ENCODE data around the gene PRKAA1.
A peak's percentile ranks its signal among the peaks of the same experiment; 100 is the strongest.
"Not testable (repeated sequence)": the region's sequence is repeated elsewhere in the genome, so short reads cannot be mapped to it uniquely, and the experiment has no call there.

PRKAA1 gene

DNA sequence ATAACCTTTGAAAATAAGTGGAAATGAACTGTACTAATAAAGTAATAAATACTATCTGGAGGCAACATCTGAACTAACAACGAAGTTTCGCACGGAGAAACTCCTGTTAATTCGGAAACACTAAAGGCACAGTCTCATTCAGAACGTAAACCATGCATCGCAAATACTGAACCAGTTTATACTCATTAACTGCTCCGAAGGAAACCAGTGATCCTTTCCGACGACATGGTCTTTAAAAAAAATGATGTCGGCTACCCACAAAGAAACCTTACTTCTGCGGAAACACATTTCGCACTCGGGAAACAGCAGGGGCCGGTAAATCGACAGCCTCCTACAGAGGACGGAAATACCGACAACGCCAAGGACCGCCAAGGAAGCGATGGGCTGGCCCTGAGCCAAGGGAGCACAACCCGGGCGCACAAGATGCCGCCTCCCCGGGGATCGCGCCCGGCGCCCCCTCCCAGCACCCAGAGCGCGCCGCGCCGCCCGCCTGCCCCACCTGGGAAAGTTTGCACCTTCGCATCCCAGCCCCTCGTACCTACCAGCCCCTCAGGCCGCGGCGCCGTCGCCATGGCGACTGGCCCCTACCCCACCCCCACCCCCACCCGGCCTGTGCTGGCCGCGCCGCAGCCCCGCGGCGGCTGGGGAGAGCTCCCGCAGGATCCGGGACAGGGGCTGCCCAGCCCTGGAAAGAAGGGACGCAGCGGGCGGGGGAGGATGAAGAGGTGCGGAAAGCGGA, 732 bp downstream of the PRKAA1 start:
- Histone ChIP-seq H3K9ac (ENCODE audit: low read length) (peak overlapping the region; percentile 83), H3K27me3 (replicated peaks; ENCODE audit: insufficient read depth, low read length) (peaks cover 11% of the 10 kb centered on the region), H3K4me2 (ENCODE audit: low read depth, low read length) (peak overlapping the region; percentile 59), H3K9me3 (replicated peaks; ENCODE audit: insufficient read depth, low read length) (no peaks in the 10 kb centered on the region), H3K4me1 (ENCODE audit: low read length) (0 out of 2 replicates have a peak, but pooled peaks cover 4% of the 10 kb centered on the region), H3K79me2 (ENCODE audit: low read length) (peaks cover 49% of the 10 kb centered on the region), H3K9me2 (replicated peaks; ENCODE audit: insufficient read depth, low read length) (no peaks in the 10 kb centered on the region), H2AFZ (ENCODE audit: low read length) (peak overlapping the region; percentile 94), H3K4me3 (ENCODE audit: low read length) (peak overlapping the region; percentile 91), H3F3A (ENCODE audit: insufficient read depth, low read length) (0 out of 2 replicates have a peak, but pooled peaks cover 4% of the 10 kb centered on the region), H4K20me1 (ENCODE audit: insufficient read depth, low read length) (peaks cover 5% of the 10 kb centered on the region; the same call in 1 of the 2 replicates), H3K27ac (ENCODE audit: low read length) (peak overlapping the region; percentile 66; the same call in 1 of the 2 replicates), H3K36me3 (replicated peaks; ENCODE audit: insufficient read depth, low read length) (no peaks in the 10 kb centered on the region)
- TF ChIP-seq EZH2 (optimal IDR thresholded peaks at IDR 0.05; ENCODE audit: low read depth, low read length), result no peak
- TF ChIP-seq, protein P1, sequence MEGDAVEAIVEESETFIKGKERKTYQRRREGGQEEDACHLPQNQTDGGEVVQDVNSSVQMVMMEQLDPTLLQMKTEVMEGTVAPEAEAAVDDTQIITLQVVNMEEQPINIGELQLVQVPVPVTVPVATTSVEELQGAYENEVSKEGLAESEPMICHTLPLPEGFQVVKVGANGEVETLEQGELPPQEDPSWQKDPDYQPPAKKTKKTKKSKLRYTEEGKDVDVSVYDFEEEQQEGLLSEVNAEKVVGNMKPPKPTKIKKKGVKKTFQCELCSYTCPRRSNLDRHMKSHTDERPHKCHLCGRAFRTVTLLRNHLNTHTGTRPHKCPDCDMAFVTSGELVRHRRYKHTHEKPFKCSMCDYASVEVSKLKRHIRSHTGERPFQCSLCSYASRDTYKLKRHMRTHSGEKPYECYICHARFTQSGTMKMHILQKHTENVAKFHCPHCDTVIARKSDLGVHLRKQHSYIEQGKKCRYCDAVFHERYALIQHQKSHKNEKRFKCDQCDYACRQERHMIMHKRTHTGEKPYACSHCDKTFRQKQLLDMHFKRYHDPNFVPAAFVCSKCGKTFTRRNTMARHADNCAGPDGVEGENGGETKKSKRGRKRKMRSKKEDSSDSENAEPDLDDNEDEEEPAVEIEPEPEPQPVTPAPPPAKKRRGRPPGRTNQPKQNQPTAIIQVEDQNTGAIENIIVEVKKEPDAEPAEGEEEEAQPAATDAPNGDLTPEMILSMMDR (IDR thresholded peaks at IDR 0.05; ENCODE audit: low read length), result no peak
- no peak for TF ChIP-seq EZH2phosphoT487 (IDR thresholded peaks at IDR 0.05; ENCODE audit: low read length)
- peak; percentile 76 for DNase-seq

DNA sequence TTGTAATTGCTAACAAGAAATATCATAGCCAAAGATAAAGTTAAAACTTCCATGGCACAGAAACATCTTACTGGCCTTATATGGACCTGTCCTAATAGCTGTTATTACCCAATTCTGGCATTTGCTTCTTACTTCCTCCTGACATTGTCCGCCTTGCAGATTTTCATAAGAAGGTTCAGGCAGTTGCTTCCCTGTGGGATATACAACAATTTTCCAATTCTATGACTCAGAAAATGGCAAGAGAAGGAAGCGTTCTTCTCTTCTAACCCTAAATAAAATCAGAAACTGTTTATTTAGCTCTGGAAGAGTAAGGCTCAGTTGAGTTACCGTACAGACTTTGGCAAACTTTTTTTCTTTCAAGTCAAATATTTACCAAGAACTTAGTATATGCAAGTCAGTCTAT, 1.7 kb downstream of the PRKAA1 start:
- Histone ChIP-seq H3F3A (ENCODE audit: insufficient read depth, low read length) (0 out of 2 replicates have a peak, but pooled peaks cover 4% of the 10 kb centered on the region), H3K4me1 (ENCODE audit: low read length) (0 out of 2 replicates have a peak, but pooled peaks cover 4% of the 10 kb centered on the region), H3K27me3 (replicated peaks; ENCODE audit: insufficient read depth, low read length) (peaks cover 11% of the 10 kb centered on the region), H3K79me2 (ENCODE audit: low read length) (peaks cover 59% of the 10 kb centered on the region), H3K9me3 (replicated peaks; ENCODE audit: insufficient read depth, low read length) (no peaks in the 10 kb centered on the region), H3K36me3 (replicated peaks; ENCODE audit: insufficient read depth, low read length) (no peaks in the 10 kb centered on the region), H3K27ac (ENCODE audit: low read length) (no peak overlapping the region), H4K20me1 (ENCODE audit: insufficient read depth, low read length) (peaks cover 5% of the 10 kb centered on the region; the same call in 1 of the 2 replicates), H3K9me2 (replicated peaks; ENCODE audit: insufficient read depth, low read length) (no peaks in the 10 kb centered on the region), H2AFZ (ENCODE audit: low read length) (no peak overlapping the region), H3K4me3 (ENCODE audit: low read length) (peak overlapping the region; percentile 91), H3K9ac (ENCODE audit: low read length) (no peak overlapping the region), H3K4me2 (ENCODE audit: low read depth, low read length) (peak overlapping the region; percentile 59)
- no peak for TF ChIP-seq EZH2 (optimal IDR thresholded peaks at IDR 0.05; ENCODE audit: low read depth, low read length)
- TF ChIP-seq, protein P1 (IDR thresholded peaks at IDR 0.05; ENCODE audit: low read length), result no peak
- no peak for TF ChIP-seq EZH2phosphoT487 (IDR thresholded peaks at IDR 0.05; ENCODE audit: low read length)
- no peak for DNase-seq

DNA sequence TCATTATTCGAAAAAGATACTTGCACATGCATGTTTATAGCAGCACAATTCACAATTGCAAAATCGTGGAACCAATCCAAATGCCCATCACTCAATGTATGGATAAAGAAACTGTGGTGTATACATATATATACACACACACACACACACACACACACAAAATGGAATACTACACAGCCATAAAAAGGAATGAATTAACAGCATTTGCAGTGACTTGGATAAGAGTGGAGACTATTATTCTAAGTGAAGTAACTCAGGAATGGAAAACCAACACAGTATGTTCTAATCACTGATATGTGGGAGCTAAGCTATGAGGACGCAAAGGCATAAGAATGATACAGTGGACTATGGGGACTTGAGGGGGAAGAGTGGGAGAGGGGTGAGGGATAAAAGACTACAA, 3.3 kb downstream of the PRKAA1 start:
- H3K4me1 ChIP-seq (ENCODE audit: low read length); DNase-seq; H3K4me2 ChIP-seq (ENCODE audit: low read depth, low read length); H3K9me2 ChIP-seq (replicated peaks; ENCODE audit: insufficient read depth, low read length); H3K9ac ChIP-seq (ENCODE audit: low read length); H2AFZ ChIP-seq (ENCODE audit: low read length); H3K36me3 ChIP-seq (replicated peaks; ENCODE audit: insufficient read depth, low read length); H3K27ac ChIP-seq (ENCODE audit: low read length); H3F3A ChIP-seq (ENCODE audit: insufficient read depth, low read length); H3K9me3 ChIP-seq (replicated peaks; ENCODE audit: insufficient read depth, low read length); H4K20me1 ChIP-seq (ENCODE audit: insufficient read depth, low read length); H3K4me3 ChIP-seq (ENCODE audit: low read length): not testable (repeated sequence)
- H3K79me2 ChIP-seq (ENCODE audit: low read length), result peaks cover 75% of the 10 kb centered on the region
- H3K27me3 ChIP-seq (replicated peaks; ENCODE audit: insufficient read depth, low read length), result peaks cover 11% of the 10 kb centered on the region

DNA sequence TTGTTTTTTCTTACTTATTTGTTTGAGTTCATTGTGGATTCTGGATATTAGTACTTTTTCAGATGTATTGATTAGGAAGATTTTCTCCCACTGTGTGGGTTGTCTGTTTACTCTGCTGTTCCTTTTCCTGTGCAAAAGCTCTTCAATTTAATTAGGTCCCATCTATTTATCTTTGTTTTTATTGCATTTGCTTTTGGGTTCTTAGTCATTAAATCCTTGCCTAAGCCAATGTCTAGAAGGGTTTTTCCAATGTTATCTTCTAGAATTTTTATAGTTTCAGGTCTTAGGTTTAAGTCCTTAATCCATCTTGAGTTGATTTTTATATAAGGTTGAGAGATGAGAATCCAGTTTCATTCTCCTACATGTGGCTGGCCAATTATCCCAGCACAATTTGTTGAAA, 3.8 kb downstream of the PRKAA1 start:
- not testable (repeated sequence) for H3K9me3 ChIP-seq (replicated peaks; ENCODE audit: insufficient read depth, low read length); H3K9ac ChIP-seq (ENCODE audit: low read length); H2AFZ ChIP-seq (ENCODE audit: low read length); H3K4me2 ChIP-seq (ENCODE audit: low read depth, low read length); H3F3A ChIP-seq (ENCODE audit: insufficient read depth, low read length); H3K4me3 ChIP-seq (ENCODE audit: low read length); H3K36me3 ChIP-seq (replicated peaks; ENCODE audit: insufficient read depth, low read length); DNase-seq; H4K20me1 ChIP-seq (ENCODE audit: insufficient read depth, low read length); H3K27ac ChIP-seq (ENCODE audit: low read length); H3K9me2 ChIP-seq (replicated peaks; ENCODE audit: insufficient read depth, low read length); H3K4me1 ChIP-seq (ENCODE audit: low read length); H3K27me3 ChIP-seq (replicated peaks; ENCODE audit: insufficient read depth, low read length)
- peaks cover 80% of the 10 kb centered on the region for H3K79me2 ChIP-seq (ENCODE audit: low read length)

DNA sequence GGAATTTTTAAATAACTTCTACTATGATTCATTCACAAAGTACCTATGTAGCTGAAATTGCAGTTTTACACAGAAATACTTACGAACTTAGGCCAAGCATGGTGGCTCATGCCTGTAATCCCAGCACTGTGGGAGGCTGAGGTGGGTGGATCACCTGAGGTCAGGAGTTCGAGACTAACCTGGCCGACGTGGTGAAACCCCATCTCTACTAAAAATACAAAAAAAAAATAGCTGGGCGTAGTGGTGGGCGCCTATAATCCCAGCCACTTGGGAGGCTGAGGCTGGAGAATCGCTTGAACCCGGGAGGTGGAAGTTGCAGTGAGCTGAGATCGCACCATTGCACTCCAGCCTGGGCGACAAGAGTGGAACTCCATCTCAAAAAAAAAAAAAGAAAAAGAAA, 5.5 kb downstream of the PRKAA1 start:
- not testable (repeated sequence) for H3K27ac ChIP-seq (ENCODE audit: low read length); H3K9ac ChIP-seq (ENCODE audit: low read length); H3K36me3 ChIP-seq (replicated peaks; ENCODE audit: insufficient read depth, low read length); H3K9me2 ChIP-seq (replicated peaks; ENCODE audit: insufficient read depth, low read length); H3K27me3 ChIP-seq (replicated peaks; ENCODE audit: insufficient read depth, low read length); H3K9me3 ChIP-seq (replicated peaks; ENCODE audit: insufficient read depth, low read length); H3K4me3 ChIP-seq (ENCODE audit: low read length); DNase-seq; H3K4me1 ChIP-seq (ENCODE audit: low read length); H4K20me1 ChIP-seq (ENCODE audit: insufficient read depth, low read length); H3K4me2 ChIP-seq (ENCODE audit: low read depth, low read length); H2AFZ ChIP-seq (ENCODE audit: low read length); H3F3A ChIP-seq (ENCODE audit: insufficient read depth, low read length)
- H3K79me2 ChIP-seq (ENCODE audit: low read length), result peaks cover 96% of the 10 kb centered on the region

Data from MM.1S (cell line).